NK-92 treated with Interleukin-12 subunit alpha and Interleukin-12 subunit beta, amount 100 ng/mL, for 24 hours (cell line): ENCODE data around the gene HOXA7.

Experiments
- DNase-seq: peaks from one replicate; lab custom pipeline; 2025; lab: John Stamatoyannopoulos, UW

HOXA7 gene

GRCh38 chr7:27193335-27194001 lies 37.0 kb upstream of the HOXA7 start:
- DNase-seq: no peak

GRCh38 chr7:27192546-27193334 lies 36.3 kb upstream of the HOXA7 start:
- DNase-seq: no peak

- no peak for DNase-seq
Measured at GRCh38 chr7:27191833-27192545, 35.5 kb upstream of the HOXA7 start.

GRCh38 chr7:27191161-27191731 lies 34.8 kb upstream of the HOXA7 start:
- no peak for DNase-seq

- DNase-seq: no peak
Measured at GRCh38 chr7:27189997-27190748, 33.7 kb upstream of the HOXA7 start.

GRCh38 chr7:27189295-27189996 lies 33.0 kb upstream of the HOXA7 start:
- DNase-seq: no peak

GRCh38 chr7:27188386-27189294 lies 32.2 kb upstream of the HOXA7 start:
- no peak for DNase-seq

GRCh38 chr7:27187475-27188385 lies 31.3 kb upstream of the HOXA7 start:
- DNase-seq: no peak

- no peak for DNase-seq
Measured at GRCh38 chr7:27186668-27187474, 30.4 kb upstream of the HOXA7 start.

- no peak for DNase-seq
Measured at GRCh38 chr7:27185854-27186667, 29.6 kb upstream of the HOXA7 start.

GRCh38 chr7:27185013-27185853 lies 28.8 kb upstream of the HOXA7 start, which contains the start of gene HOXA11:
HOXA11 (minus strand) TSS chr7:27185232; CDS start chr7:27185144, 88 bp downstream.
- no peak for DNase-seq

GRCh38 chr7:27184337-27185012 lies 28.0 kb upstream of the HOXA7 start:
- DNase-seq: peak; percentile 31

- DNase-seq: no peak
Measured at GRCh38 chr7:27183682-27184336, 27.3 kb upstream of the HOXA7 start.

- no peak for DNase-seq
Measured at GRCh38 chr7:27182861-27183681, 26.6 kb upstream of the HOXA7 start.
